GM23338 (cell line): ENCODE measurements around the gene CEP295NL. TPM values are rescaled to one million over a fixed set of nuclear protein-coding genes. Genes with fewer than 3 reads are reported as not detected.
"Not testable (repeated sequence)": the region's sequence is repeated elsewhere in the genome, so short reads cannot be mapped to it uniquely, and the experiment has no call there.

Experiments
- ATAC-seq: fragments of 200-7000 bp; cut with Tn5 transposase; 3 replicates; pipeline ENCODE4 v1.9.1; 2020
- DNase-seq: peaks from one replicate; pipeline ENCODE4 v3.0.0-alpha.2; 2015; ENCODE audit warnings: low spot score
- H2AFZ ChIP-seq: fragments of 200-600 bp; sonication (generic); 2 replicates; pipeline ENCODE4 v1.8.0; 2016; ENCODE audit warnings: antibody characterized with exemption, mild to moderate bottlenecking, moderate library complexity
- H3F3A ChIP-seq: fragments of 200-600 bp; sonication (generic); replicated peaks from 2 replicates; pipeline ENCODE4 v1.8.0; 2017; ENCODE audit warnings: antibody characterized with exemption, mixed run types, low read depth
- H3K27ac ChIP-seq: fragments of 200-600 bp; sonication (generic); 2 replicates; pipeline ENCODE4 v1.6.1; 2016; ENCODE audit warnings: low read depth
- H3K27me3 ChIP-seq: fragments of 200-600 bp; sonication (generic); 2 replicates; pipeline ENCODE4 v1.8.0; 2016; ENCODE audit warnings: mild to moderate bottlenecking, mixed run types, moderate library complexity; ENCODE audit not compliant: insufficient read depth
- H3K36me3 ChIP-seq: fragments of 200-600 bp; sonication (generic); 2 replicates; pipeline ENCODE4 v1.8.0; 2016; ENCODE audit warnings: mild to moderate bottlenecking; ENCODE audit not compliant: insufficient read depth
- H3K4me1 ChIP-seq: fragments of 200-600 bp; sonication (generic); 2 replicates; pipeline ENCODE4 v1.8.0; 2016; ENCODE audit warnings: mild to moderate bottlenecking, moderate library complexity; ENCODE audit not compliant: insufficient read depth
- H3K4me2 ChIP-seq: fragments of 200-600 bp; sonication (generic); 2 replicates; pipeline ENCODE4 v1.7.1; 2017; ENCODE audit warnings: mixed run types
- H3K4me3 ChIP-seq: fragments of 200-600 bp; sonication (generic); 2 replicates; pipeline ENCODE4 v1.6.1; 2016; ENCODE audit warnings: mixed run types
- H3K79me2 ChIP-seq: fragments of 200-600 bp; sonication (generic); replicated peaks from 2 replicates; pipeline ENCODE4 v1.8.0; 2017; ENCODE audit warnings: mild to moderate bottlenecking; ENCODE audit not compliant: insufficient read depth
- H3K9me2 ChIP-seq: fragments of 200-600 bp; sonication (generic); 2 replicates; pipeline ENCODE4 v1.8.0; 2017; ENCODE audit not compliant: insufficient read depth
- H4K20me1 ChIP-seq: fragments of 200-600 bp; sonication (generic); replicated peaks from 2 replicates; pipeline ENCODE4 v1.8.0; 2017; ENCODE audit warnings: mild to moderate bottlenecking; ENCODE audit not compliant: insufficient read depth
- H3K27ac Mint-ChIP-seq: 2 replicates; pipeline ENCODE4 v1.8.0; 2020; ENCODE audit warnings: inconsistent platforms, mild to moderate bottlenecking, moderate library complexity, mixed read lengths
- H3K27me3 Mint-ChIP-seq: 3 replicates; pipeline ENCODE4 v1.8.0; 2022; ENCODE audit warnings: low read depth, mild to moderate bottlenecking, moderate library complexity, mixed read lengths, inconsistent platforms; ENCODE audit not compliant: insufficient read depth, poor library complexity
- H3K36me3 Mint-ChIP-seq: 3 replicates; pipeline ENCODE4 v1.8.0; 2021; ENCODE audit warnings: low read depth, mild to moderate bottlenecking, inconsistent platforms, moderate library complexity, mixed read lengths
- H3K4me1 Mint-ChIP-seq: 3 replicates; pipeline ENCODE4 v1.8.0; 2020; ENCODE audit warnings: mild to moderate bottlenecking, inconsistent platforms, mixed read lengths
- H3K4me3 Mint-ChIP-seq: 3 replicates; pipeline ENCODE4 v1.8.0; 2021; ENCODE audit warnings: moderate library complexity, mild to moderate bottlenecking, inconsistent platforms, mixed read lengths
- H3K9me3 Mint-ChIP-seq: 3 replicates; pipeline ENCODE4 v1.8.0; 2020; ENCODE audit warnings: moderate library complexity, mild to moderate bottlenecking, inconsistent platforms, mixed read lengths
- EZH2 ChIP-seq: fragments of 200-600 bp; sonication (generic); IDR thresholded peaks from one replicate; pipeline ENCODE4 v1.8.0; 2017; ENCODE audit warnings: antibody characterized with exemption, mild to moderate bottlenecking, low read depth; ENCODE audit not compliant: unreplicated experiment
- EZH2phosphoT487 ChIP-seq: fragments of 200-600 bp; sonication (generic); IDR thresholded peaks from one replicate; pipeline ENCODE4 v1.8.1; 2018; ENCODE audit warnings: antibody characterized with exemption; ENCODE audit not compliant: unreplicated experiment
- JUNB ChIP-seq: IDR thresholded peaks from one replicate; pipeline ENCODE4 v1.6.1; 2016; ENCODE audit warnings: antibody characterized with exemption; ENCODE audit not compliant: unreplicated experiment
- STAT1 ChIP-seq: IDR thresholded peaks from one replicate; pipeline ENCODE4 v1.6.1; 2016; ENCODE audit warnings: antibody characterized with exemption; ENCODE audit not compliant: unreplicated experiment
- ZNF331 ChIP-seq: fragments of 250-450 bp; sonication (Bioruptor Pico); IDR thresholded peaks from 2 replicates; pipeline ENCODE4 v1.5.0; 2020; ENCODE audit warnings: low read depth, mild to moderate bottlenecking, moderate library complexity
- polyA plus RNA-seq: library from polyadenylated mRNA; unstranded; fragments of >200 nt; fragmentation: Nextera tagmentation; extraction: Ambion mirVana; gene quantifications from 2 replicates; pipeline ENCODE4 v1.2.1, GENCODE V29; 2016
- total RNA-seq: library from RNA; depleted of rRNA; stranded (reverse); fragments of >200 nt; shearing (Covaris generic); gene quantifications from 2 replicates; pipeline ENCODE4 v1.2.3, GENCODE V29; 2014
- TF ChIP-seq, protein P1 (sequence below): fragments of 250-450 bp; sonication (Bioruptor Pico); IDR thresholded peaks from 2 replicates; pipeline ENCODE4 v1.5.0; 2020; ENCODE audit warnings: mild to moderate bottlenecking, moderate library complexity

CEP295NL gene
- total and polyA plus RNA-seq, 2 experiments from 2014 or later: 0.69 TPM; not detected in 1

GRCh38 chr17:78912082-78912481 is 9.1 kb upstream of the CEP295NL start:
- H3F3A ChIP-seq: no peaks in the 10 kb centered on the region
- H3K9me2 ChIP-seq: no peaks in the 10 kb centered on the region
- peaks cover 6% of the 10 kb centered on the region for H3K4me1 ChIP-seq
- Mint-ChIP-seq H3K9me3 (no peaks in the 10 kb centered on the region), H3K4me3 (no peak overlapping the region), H3K36me3 (no peaks in the 10 kb centered on the region), H3K27me3 (peaks cover 8% of the 10 kb centered on the region), H3K4me1 (peaks cover 21% of the 10 kb centered on the region), H3K27ac (no peak overlapping the region)
- no peak for ATAC-seq
- TF ChIP-seq EZH2: no peak
- TF ChIP-seq, protein P1, sequence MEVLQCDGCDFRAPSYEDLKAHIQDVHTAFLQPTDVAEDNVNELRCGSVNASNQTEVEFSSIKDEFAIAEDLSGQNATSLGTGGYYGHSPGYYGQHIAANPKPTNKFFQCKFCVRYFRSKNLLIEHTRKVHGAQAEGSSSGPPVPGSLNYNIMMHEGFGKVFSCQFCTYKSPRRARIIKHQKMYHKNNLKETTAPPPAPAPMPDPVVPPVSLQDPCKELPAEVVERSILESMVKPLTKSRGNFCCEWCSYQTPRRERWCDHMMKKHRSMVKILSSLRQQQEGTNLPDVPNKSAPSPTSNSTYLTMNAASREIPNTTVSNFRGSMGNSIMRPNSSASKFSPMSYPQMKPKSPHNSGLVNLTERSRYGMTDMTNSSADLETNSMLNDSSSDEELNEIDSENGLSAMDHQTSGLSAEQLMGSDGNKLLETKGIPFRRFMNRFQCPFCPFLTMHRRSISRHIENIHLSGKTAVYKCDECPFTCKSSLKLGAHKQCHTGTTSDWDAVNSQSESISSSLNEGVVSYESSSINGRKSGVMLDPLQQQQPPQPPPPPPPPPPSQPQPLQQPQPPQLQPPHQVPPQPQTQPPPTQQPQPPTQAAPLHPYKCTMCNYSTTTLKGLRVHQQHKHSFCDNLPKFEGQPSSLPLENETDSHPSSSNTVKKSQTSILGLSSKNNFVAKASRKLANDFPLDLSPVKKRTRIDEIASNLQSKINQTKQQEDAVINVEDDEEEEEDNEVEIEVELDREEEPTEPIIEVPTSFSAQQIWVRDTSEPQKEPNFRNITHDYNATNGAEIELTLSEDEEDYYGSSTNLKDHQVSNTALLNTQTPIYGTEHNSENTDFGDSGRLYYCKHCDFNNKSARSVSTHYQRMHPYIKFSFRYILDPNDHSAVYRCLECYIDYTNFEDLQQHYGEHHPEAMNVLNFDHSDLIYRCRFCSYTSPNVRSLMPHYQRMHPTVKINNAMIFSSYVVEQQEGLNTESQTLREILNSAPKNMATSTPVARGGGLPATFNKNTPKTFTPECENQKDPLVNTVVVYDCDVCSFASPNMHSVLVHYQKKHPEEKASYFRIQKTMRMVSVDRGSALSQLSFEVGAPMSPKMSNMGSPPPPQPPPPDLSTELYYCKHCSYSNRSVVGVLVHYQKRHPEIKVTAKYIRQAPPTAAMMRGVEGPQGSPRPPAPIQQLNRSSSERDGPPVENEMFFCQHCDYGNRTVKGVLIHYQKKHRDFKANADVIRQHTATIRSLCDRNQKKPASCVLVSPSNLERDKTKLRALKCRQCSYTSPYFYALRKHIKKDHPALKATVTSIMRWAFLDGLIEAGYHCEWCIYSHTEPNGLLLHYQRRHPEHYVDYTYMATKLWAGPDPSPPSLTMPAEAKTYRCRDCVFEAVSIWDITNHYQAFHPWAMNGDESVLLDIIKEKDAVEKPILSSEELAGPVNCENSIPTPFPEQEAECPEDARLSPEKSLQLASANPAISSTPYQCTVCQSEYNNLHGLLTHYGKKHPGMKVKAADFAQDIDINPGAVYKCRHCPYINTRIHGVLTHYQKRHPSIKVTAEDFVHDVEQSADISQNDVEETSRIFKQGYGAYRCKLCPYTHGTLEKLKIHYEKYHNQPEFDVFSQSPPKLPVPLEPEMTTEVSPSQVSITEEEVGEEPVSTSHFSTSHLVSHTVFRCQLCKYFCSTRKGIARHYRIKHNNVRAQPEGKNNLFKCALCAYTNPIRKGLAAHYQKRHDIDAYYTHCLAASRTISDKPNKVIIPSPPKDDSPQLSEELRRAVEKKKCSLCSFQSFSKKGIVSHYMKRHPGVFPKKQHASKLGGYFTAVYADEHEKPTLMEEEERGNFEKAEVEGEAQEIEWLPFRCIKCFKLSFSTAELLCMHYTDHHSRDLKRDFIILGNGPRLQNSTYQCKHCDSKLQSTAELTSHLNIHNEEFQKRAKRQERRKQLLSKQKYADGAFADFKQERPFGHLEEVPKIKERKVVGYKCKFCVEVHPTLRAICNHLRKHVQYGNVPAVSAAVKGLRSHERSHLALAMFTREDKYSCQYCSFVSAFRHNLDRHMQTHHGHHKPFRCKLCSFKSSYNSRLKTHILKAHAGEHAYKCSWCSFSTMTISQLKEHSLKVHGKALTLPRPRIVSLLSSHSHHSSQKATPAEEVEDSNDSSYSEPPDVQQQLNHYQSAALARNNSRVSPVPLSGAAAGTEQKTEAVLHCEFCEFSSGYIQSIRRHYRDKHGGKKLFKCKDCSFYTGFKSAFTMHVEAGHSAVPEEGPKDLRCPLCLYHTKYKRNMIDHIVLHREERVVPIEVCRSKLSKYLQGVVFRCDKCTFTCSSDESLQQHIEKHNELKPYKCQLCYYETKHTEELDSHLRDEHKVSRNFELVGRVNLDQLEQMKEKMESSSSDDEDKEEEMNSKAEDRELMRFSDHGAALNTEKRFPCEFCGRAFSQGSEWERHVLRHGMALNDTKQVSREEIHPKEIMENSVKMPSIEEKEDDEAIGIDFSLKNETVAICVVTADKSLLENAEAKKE (CRISPR knock-in tag): no peak
- no peak for TF ChIP-seq STAT1
- no peak for TF ChIP-seq JUNB
- no peak for TF ChIP-seq ZNF331 (CRISPR knock-in tag)
- TF ChIP-seq EZH2phosphoT487: no peak
- H3K4me2 ChIP-seq: no peak overlapping the region
- no peaks in the 10 kb centered on the region for H3K36me3 ChIP-seq
- H3K27ac ChIP-seq: no peak overlapping the region
- peaks cover 3% of the 10 kb centered on the region; the same call in 1 of the 2 replicates for H4K20me1 ChIP-seq
- H3K4me3 ChIP-seq: no peak overlapping the region
- no peaks in the 10 kb centered on the region for H3K27me3 ChIP-seq
- no peak for DNase-seq
- H2AFZ ChIP-seq: no peak overlapping the region
- peaks cover 41% of the 10 kb centered on the region for H3K79me2 ChIP-seq

DNA sequence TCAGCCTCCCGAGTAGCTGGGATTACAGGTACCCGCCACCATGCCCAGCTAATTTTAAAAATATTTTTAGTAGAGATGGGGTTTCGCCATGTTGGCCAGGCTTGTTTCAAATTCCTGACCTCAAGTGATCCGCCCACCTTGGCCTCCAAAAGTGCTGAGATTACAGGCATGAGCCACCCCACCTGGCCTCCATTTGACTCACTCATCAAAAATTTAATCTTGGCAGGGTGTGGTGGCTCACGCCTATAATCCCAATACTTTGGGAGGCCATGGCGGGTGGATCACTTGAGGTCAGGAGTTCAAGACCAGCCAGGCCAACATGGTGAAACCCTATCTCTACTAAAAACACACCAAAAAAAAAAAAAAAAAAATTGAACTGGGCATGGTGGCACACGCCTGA is 8.5 kb upstream of the CEP295NL start:
- not testable (repeated sequence) for H3K36me3 Mint-ChIP-seq, H3K9me2 ChIP-seq, H3K27ac Mint-ChIP-seq, H3K27me3 Mint-ChIP-seq, H3K4me3 Mint-ChIP-seq, H3K27ac ChIP-seq, H2AFZ ChIP-seq, H3K4me3 ChIP-seq, H3K9me3 Mint-ChIP-seq, H3K36me3 ChIP-seq, DNase-seq, H3K4me1 ChIP-seq, H3F3A ChIP-seq, H4K20me1 ChIP-seq, H3K27me3 ChIP-seq, H3K4me2 ChIP-seq, ATAC-seq
- peaks cover 18% of the 10 kb centered on the region for H3K4me1 Mint-ChIP-seq
- H3K79me2 ChIP-seq: peaks cover 37% of the 10 kb centered on the region
